ENCODE results near the gene MPV17L2. TPM values are rescaled to one million over a fixed set of nuclear protein-coding genes. Genes with fewer than 3 reads are reported as not detected.

The MPV17L2 gene
- total RNA-seq, 4 donors from 2014 or later: 18.1 to 38.9 (median 33.0) TPM

- H3K4me1 ChIP-seq: no peaks in the 10 kb centered on the region
- peaks cover 9 to 22% (median 14%) of the 10 kb centered on the region in 3 donors for H3K27me3 ChIP-seq
Observed at GRCh38 chr19:18234194-18234593, 41.2 kb downstream of the MPV17L2 start.

GRCh38 chr19:18239303-18239702 lies 46.3 kb downstream of the MPV17L2 start:
- TF ChIP-seq CTCF (IDR thresholded peaks at IDR 0.05 in 4 of 5, conservative IDR thresholded peaks at IDR 0.05 in 1 of 5) (no peak), POLR2A (IDR thresholded peaks at IDR 0.05) (no peak)
- ATAC-seq: no peak
- no peak overlapping the region for H3K27ac ChIP-seq
- H3K4me3 ChIP-seq: no peak overlapping the region
- no peaks in the 10 kb centered on the region for H3K9me3 ChIP-seq
- no peaks in the 10 kb centered on the region for H3K36me3 ChIP-seq
- in situ Hi-C loops (cut with MboI; ENCODE audit: low sequenced_read_pairs in 4 of 4) (no loop called here), intact Hi-C loops (cut with DNase I; ENCODE audit: low total_unique reads) (no loop called here)
- H3K4me1 ChIP-seq: no peaks in the 10 kb centered on the region
- no peaks in the 10 kb centered on the region for H3K27me3 ChIP-seq
- no peak for DNase-seq

More at GRCh38 chr19:18234194-18234593, 41.2 kb downstream of the MPV17L2 start:
- Histone ChIP-seq H3K36me3 (no peaks in the 10 kb centered on the region), H3K27ac (no peak overlapping the region), H3K4me3 (no peak overlapping the region), H3K9me3 (no peaks in the 10 kb centered on the region)
- ATAC-seq (no peak), DNase-seq (no peak)
- intact Hi-C loops (cut with DNase I; ENCODE audit: low total_unique reads) (no loop called here), in situ Hi-C loops (cut with MboI; ENCODE audit: low sequenced_read_pairs in 4 of 4) (no loop called here)
- TF ChIP-seq POLR2A (IDR thresholded peaks at IDR 0.05): no peak
- TF ChIP-seq CTCF (IDR thresholded peaks at IDR 0.05 in 4 of 5, conservative IDR thresholded peaks at IDR 0.05 in 1 of 5): no peak

- Histone ChIP-seq H3K36me3 (no peaks in the 10 kb centered on the region), H3K4me3 (no peak overlapping the region), H3K9me3 (no peaks in the 10 kb centered on the region), H3K27me3 (no peaks in the 10 kb centered on the region), H3K27ac (no peak overlapping the region), H3K4me1 (no peaks in the 10 kb centered on the region)
- ATAC-seq (no peak), DNase-seq (no peak)
- TF ChIP-seq POLR2A (IDR thresholded peaks at IDR 0.05) (no peak), CTCF (IDR thresholded peaks at IDR 0.05 in 4 of 5, conservative IDR thresholded peaks at IDR 0.05 in 1 of 5) (no peak)
- in situ Hi-C loops (cut with MboI; ENCODE audit: low sequenced_read_pairs in 4 of 4): loop anchor here in 1 of 4 donors (5.0 kb wide), 1 partner anchor 38 kb away; no protein-coding TSS in a partner anchor
- intact Hi-C loops (cut with DNase I; ENCODE audit: low total_unique reads): no loop called here
Observed at GRCh38 chr19:18245297-18245696, 52.3 kb downstream of the MPV17L2 start.

Other genes with a start within 250 kb of the MPV17L2 start
- not detected for gene KCNN1, start 226.1 kb upstream of the MPV17L2 start, total RNA-seq
- 100 to 1,000 TPM; 476 to 810 (median 543) TPM for gene ARRDC2, start 185.0 kb upstream of the MPV17L2 start, total RNA-seq
- gene IL12RB1, start 106.3 kb upstream of the MPV17L2 start, total RNA-seq: under 1 TPM in 2 of 4 donors, not detected in 2; 0.16 to 0.20 TPM
- 1 to 10 TPM in 3 of 4 donors, under 1 TPM in 1; 0.66 to 2.8 (median 1.6) TPM for gene MAST3, start 95.4 kb upstream of the MPV17L2 start, total RNA-seq
- 10 to 100 TPM in 1 of 4 donors, 1 to 10 TPM in 3; 5.6 to 11.9 (median 6.0) TPM for gene PIK3R2, start 40.1 kb upstream of the MPV17L2 start, total RNA-seq
- 10 to 100 TPM in 2 of 4 donors, 1 to 10 TPM in 2; 3.5 to 20.4 (median 14.0) TPM for gene IFI30, start 19.4 kb upstream of the MPV17L2 start, total RNA-seq
- gene RAB3A, start 10.8 kb downstream of the MPV17L2 start, total RNA-seq: 1 to 10 TPM in 1 of 4 donors, under 1 TPM in 1, not detected in 2; 0.51 to 2.3 TPM
- gene PDE4C, start 33.2 kb downstream of the MPV17L2 start, total RNA-seq: 1 to 10 TPM in 1 of 4 donors, under 1 TPM in 2, not detected in 1; 0.65 to 2.6 (median 0.76) TPM
- under 1 TPM; 0.20 to 0.61 (median 0.39) TPM for gene IQCN, start 81.2 kb downstream of the MPV17L2 start, total RNA-seq
- 100 to 1,000 TPM in 3 of 4 donors, 10 to 100 TPM in 1; 67.2 to 258 (median 221) TPM for gene JUND, start 88.4 kb downstream of the MPV17L2 start, total RNA-seq
- gene LSM4, start 129.9 kb downstream of the MPV17L2 start, total RNA-seq: 100 to 1,000 TPM; 122 to 294 (median 193) TPM
- 10 to 100 TPM; 11.7 to 42.3 (median 23.6) TPM for gene PGPEP1, start 147.4 kb downstream of the MPV17L2 start, total RNA-seq
- gene GDF15, start 192.9 kb downstream of the MPV17L2 start, total RNA-seq: 1 to 10 TPM in 2 of 4 donors, not detected in 2; 1.4 to 2.7 TPM
- gene LRRC25, start 204.4 kb downstream of the MPV17L2 start, total RNA-seq: 1 to 10 TPM in 3 of 4 donors, under 1 TPM in 1; 0.34 to 4.2 (median 2.3) TPM
- 10 to 100 TPM; 24.7 to 65.2 (median 44.1) TPM for gene SSBP4, start 226.2 kb downstream of the MPV17L2 start, total RNA-seq
- 10 to 100 TPM in 1 of 4 donors, 1 to 10 TPM in 3; 5.1 to 29.1 (median 7.8) TPM for gene ISYNA1, start 244.9 kb downstream of the MPV17L2 start, total RNA-seq